Activated CD4-positive, alpha-beta memory T cell treated with anti-CD3 and anti-CD28 coated beads for 36 hours (primary cell): ENCODE measurements around the gene MRPS14. TPM values are rescaled to one million over a fixed set of nuclear protein-coding genes. Genes with fewer than 3 reads are reported as not detected.
A peak's percentile ranks its signal among the peaks of the same experiment; 100 is the strongest.
"Not testable (repeated sequence)": the region's sequence is repeated elsewhere in the genome, so short reads cannot be mapped to it uniquely, and the experiment has no call there.

Experiments used
- CTCF ChIA-PET: fragments of 350-600 bp; sonication (Branson Sonifier 250); formaldehyde crosslinking; loops from one replicate; lab custom pipeline; 2021; ENCODE audit warnings: antibody characterized with exemption, inconsistent platforms; lab: Charles Lee
- POLR2A ChIA-PET: fragments of 350-600 bp; sonication (Branson Sonifier 250); formaldehyde crosslinking; loops from one replicate; lab custom pipeline; 2021; ENCODE audit warnings: antibody characterized with exemption; lab: Charles Lee
- DNase-seq: peaks from one replicate; pipeline ENCODE4 v3.0.0-alpha.2; 2020
- H3K27ac Mint-ChIP-seq: one replicate; pipeline ENCODE4 v1.8.0; 2021; ENCODE audit warnings: mixed read lengths
- H3K27me3 Mint-ChIP-seq: one replicate; pipeline ENCODE4 v1.8.0; 2021; ENCODE audit warnings: mixed read lengths
- H3K36me3 Mint-ChIP-seq: one replicate; pipeline ENCODE4 v1.8.0; 2021; ENCODE audit warnings: mixed read lengths
- H3K4me1 Mint-ChIP-seq: one replicate; pipeline ENCODE4 v1.8.0; 2021; ENCODE audit warnings: low read depth, mixed read lengths
- H3K4me3 Mint-ChIP-seq: one replicate; pipeline ENCODE4 v1.8.0; 2021; ENCODE audit warnings: mild to moderate bottlenecking, mixed read lengths
- H3K9me3 Mint-ChIP-seq: one replicate; pipeline ENCODE4 v1.8.0; 2021; ENCODE audit warnings: mixed read lengths
- intact Hi-C: fragments of 100-400 bp; cut with micrococcal nuclease; formaldehyde crosslinking; loops from one replicate; pipeline ENCODE4 v1.15.1; 2023
- total RNA-seq, 2 experiments: library from RNA; stranded (reverse); gene quantifications; one replicate each; pipeline ENCODE4 v1.2.3, GENCODE V29; 2021

MRPS14 gene
- total RNA-seq, 2 experiments from 2014 or later, result 44.7 to 47.6 TPM

- Mint-ChIP-seq H3K4me1 (no peaks in the 10 kb centered on the region), H3K4me3 (no peak overlapping the region), H3K36me3 (no peaks in the 10 kb centered on the region), H3K9me3 (no peaks in the 10 kb centered on the region), H3K27me3 (peaks cover 12% of the 10 kb centered on the region), H3K27ac (no peak overlapping the region)
- ChIA-PET POLR2A (no interaction called here), CTCF (no interaction called here)
- intact Hi-C loops, result no loop called here
- DNase-seq, result no peak
Measured at GRCh38 chr1:175045097-175045496, 21.9 kb upstream of the MRPS14 start.

DNA sequence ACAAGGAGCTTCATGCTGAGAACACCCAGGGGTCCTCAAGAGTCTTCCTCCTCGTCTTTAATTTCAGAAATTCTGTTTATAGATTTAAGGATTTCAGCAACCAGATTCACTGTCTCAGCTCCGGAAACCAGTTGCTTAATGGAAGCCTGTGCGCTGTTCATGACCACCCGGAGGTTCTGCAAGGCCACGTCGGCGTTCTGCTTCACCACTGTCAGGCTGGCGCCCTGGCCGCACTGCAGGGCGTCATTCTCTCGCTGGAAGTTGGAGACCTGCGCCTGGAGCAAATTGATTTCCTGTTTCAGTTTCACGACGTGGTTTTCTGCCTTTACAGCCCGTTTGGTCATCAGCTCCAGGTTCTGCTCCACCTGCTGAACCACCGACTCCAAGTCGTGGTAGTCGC is 21.4 kb upstream of the MRPS14 start:
- intact Hi-C loops, H3K36me3 Mint-ChIP-seq, H3K4me3 Mint-ChIP-seq: not testable (repeated sequence)

GRCh38 chr1:175043824-175044223 is 20.6 kb upstream of the MRPS14 start:
- no peaks in the 10 kb centered on the region for H3K9me3 Mint-ChIP-seq
- peaks cover 4% of the 10 kb centered on the region for H3K27me3 Mint-ChIP-seq
- ChIA-PET CTCF (no interaction called here), POLR2A (no interaction called here)
- no peaks in the 10 kb centered on the region for H3K4me1 Mint-ChIP-seq
- DNase-seq, result no peak
- intact Hi-C loops, result no loop called here
- no peak overlapping the region for H3K27ac Mint-ChIP-seq
- H3K36me3 Mint-ChIP-seq, result no peaks in the 10 kb centered on the region
- no peak overlapping the region for H3K4me3 Mint-ChIP-seq

More for the DNA sequence above, 21.4 kb upstream of the MRPS14 start:
- DNase-seq, H3K9me3 Mint-ChIP-seq, CTCF ChIA-PET, H3K4me1 Mint-ChIP-seq, H3K27me3 Mint-ChIP-seq, H3K27ac Mint-ChIP-seq, POLR2A ChIA-PET: not testable (repeated sequence)

- intact Hi-C loops, result no loop called here
- no peaks in the 10 kb centered on the region for H3K36me3 Mint-ChIP-seq
- no peak for DNase-seq
- no peak overlapping the region for H3K4me3 Mint-ChIP-seq
- CTCF ChIA-PET, result interaction anchor here (1.0 to 1.1 kb wide), 2 partner anchors 83 to 109 kb away, joined by 3 read pairs; no protein-coding TSS in a partner anchor
- POLR2A ChIA-PET, result no interaction called here
- H3K4me1 Mint-ChIP-seq, result no peaks in the 10 kb centered on the region
- peaks cover 2% of the 10 kb centered on the region for H3K27me3 Mint-ChIP-seq
- no peak overlapping the region for H3K27ac Mint-ChIP-seq
- H3K9me3 Mint-ChIP-seq, result no peaks in the 10 kb centered on the region
Measured at GRCh38 chr1:175042650-175043049, 19.4 kb upstream of the MRPS14 start.

DNA sequence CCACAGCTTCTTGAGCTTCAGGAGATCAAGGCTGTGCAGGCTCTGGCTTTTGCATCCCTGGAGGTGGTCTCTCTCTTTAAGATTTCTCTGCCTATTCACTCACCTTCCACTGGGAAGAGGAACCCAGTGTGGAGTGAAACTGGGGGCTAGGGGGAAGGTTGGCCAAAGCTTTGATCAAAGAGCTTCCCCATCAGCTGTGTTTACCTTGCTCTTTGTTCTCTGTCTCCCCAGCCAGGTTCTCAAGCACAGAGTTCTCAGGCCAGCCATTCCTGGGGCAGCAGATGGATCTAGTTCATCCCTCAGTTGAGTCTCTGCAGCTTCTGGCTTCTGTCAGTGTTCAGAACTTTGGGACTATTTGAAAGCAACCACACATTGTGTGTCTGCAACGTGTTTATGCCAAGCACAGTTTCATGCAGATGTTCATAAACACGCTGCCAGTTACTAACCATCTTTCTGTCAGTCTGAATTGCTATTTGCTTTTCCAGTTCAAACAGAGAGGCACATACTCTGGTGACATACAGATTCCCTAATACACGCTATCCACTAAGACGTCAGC is 17.2 kb upstream of the MRPS14 start:
- POLR2A ChIA-PET, result interaction anchor here (0.5 kb wide), 1 partner anchor 42 kb away, joined by 3 read pairs; no protein-coding TSS in a partner anchor

GRCh38 chr1:175037416-175037815 is 14.2 kb upstream of the MRPS14 start:
- H3K27me3 Mint-ChIP-seq, result no peaks in the 10 kb centered on the region
- no peak overlapping the region for H3K27ac Mint-ChIP-seq
- ChIA-PET CTCF (no interaction called here), POLR2A (no interaction called here)
- no peak for DNase-seq
- no peaks in the 10 kb centered on the region for H3K36me3 Mint-ChIP-seq
- intact Hi-C loops, result no loop called here
- no peaks in the 10 kb centered on the region for H3K9me3 Mint-ChIP-seq
- H3K4me1 Mint-ChIP-seq, result no peaks in the 10 kb centered on the region
- no peak overlapping the region for H3K4me3 Mint-ChIP-seq

More for the DNA sequence above, 17.2 kb upstream of the MRPS14 start:
- Mint-ChIP-seq H3K9me3 (no peaks in the 10 kb centered on the region), H3K36me3 (no peaks in the 10 kb centered on the region), H3K4me3 (no peak overlapping the region), H3K27me3 (peaks cover 2% of the 10 kb centered on the region), H3K4me1 (no peaks in the 10 kb centered on the region), H3K27ac (no peak overlapping the region)
- DNase-seq, result no peak
- CTCF ChIA-PET, result interaction anchor here (1.5 to 1.7 kb wide), 2 partner anchors 11 to 85 kb away, joined by 5 read pairs; no protein-coding TSS in a partner anchor
- intact Hi-C loops, result no loop called here

- Mint-ChIP-seq H3K9me3 (no peaks in the 10 kb centered on the region), H3K27me3 (no peaks in the 10 kb centered on the region), H3K27ac (no peak overlapping the region), H3K4me3 (no peak overlapping the region), H3K4me1 (no peaks in the 10 kb centered on the region), H3K36me3 (no peaks in the 10 kb centered on the region)
- ChIA-PET CTCF (interaction anchor here (1.0 kb wide), 2 partner anchors 89 to 110 kb away, joined by 4 to 5 read pairs; no protein-coding TSS in a partner anchor), POLR2A (no interaction called here)
- intact Hi-C loops, result no loop called here
- no peak for DNase-seq
Measured at GRCh38 chr1:175036476-175036875, 13.3 kb upstream of the MRPS14 start.

DNA sequence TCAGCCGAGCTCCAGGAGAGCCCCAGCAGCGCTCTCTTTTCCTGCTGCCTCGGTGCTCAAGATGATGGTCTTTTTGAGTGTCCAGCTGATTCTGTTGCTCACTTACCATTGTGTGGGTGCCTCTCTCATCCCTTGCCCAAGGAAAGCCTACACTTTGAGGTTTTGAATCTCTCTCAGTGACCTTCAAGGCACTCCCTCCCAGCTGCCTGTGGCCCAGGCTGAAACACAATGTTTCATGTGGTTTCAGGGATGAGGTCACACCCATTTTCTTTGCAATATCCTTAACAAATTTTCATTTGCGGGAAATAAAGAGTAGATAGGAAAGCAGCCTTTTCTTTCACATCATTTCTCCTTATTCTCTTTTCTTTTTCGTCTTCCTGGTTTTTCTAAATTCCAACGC is 12.6 kb upstream of the MRPS14 start:
- no peak for DNase-seq
- intact Hi-C loops, result no loop called here
- Mint-ChIP-seq H3K4me3 (no peak overlapping the region), H3K27me3 (no peaks in the 10 kb centered on the region), H3K9me3 (no peaks in the 10 kb centered on the region), H3K36me3 (no peaks in the 10 kb centered on the region), H3K4me1 (no peaks in the 10 kb centered on the region), H3K27ac (no peak overlapping the region)
- ChIA-PET POLR2A (no interaction called here), CTCF (interaction anchor here (1.0 kb wide), 1 partner anchor 89 kb away, joined by 5 read pairs; no protein-coding TSS in a partner anchor)

GRCh38 chr1:175034775-175035174 is 11.6 kb upstream of the MRPS14 start:
- Mint-ChIP-seq H3K27ac (no peak overlapping the region), H3K36me3 (no peaks in the 10 kb centered on the region), H3K27me3 (no peaks in the 10 kb centered on the region), H3K4me3 (no peak overlapping the region), H3K9me3 (no peaks in the 10 kb centered on the region), H3K4me1 (no peaks in the 10 kb centered on the region)
- intact Hi-C loops, result no loop called here
- POLR2A ChIA-PET, result no interaction called here
- DNase-seq, result no peak
- CTCF ChIA-PET, result no interaction called here

DNA sequence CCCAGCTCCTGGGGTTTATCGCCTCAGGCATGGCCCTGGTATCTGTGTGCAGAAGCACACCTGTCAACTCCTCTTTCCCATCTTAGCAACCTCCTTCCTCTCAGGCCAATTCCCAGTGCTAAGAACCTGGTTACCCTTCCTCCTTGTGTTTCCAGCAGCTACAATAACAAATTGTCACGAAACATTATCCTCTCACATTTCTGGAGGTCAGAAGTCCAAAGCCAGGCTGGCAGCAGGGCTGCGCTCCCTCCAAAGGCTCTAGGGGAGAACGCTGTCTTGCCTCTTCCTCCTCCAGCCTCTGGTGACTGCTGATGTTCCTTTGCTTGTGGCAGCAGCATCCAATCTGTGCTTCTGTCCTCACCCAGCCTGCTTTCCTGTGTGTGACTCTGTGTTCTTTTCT is 10.7 kb upstream of the MRPS14 start:
- CTCF ChIA-PET, result interaction anchor here (1.3 to 3.6 kb wide), 3 partner anchors 91 to 118 kb away, joined by 7 to 42 read pairs (median 18); no protein-coding TSS in a partner anchor

GRCh38 chr1:175024773-175025172 is 1.5 kb upstream of the MRPS14 start:
- peaks cover 3% of the 10 kb centered on the region for H3K36me3 Mint-ChIP-seq
- ChIA-PET POLR2A (interaction anchor here (0.6 kb wide), 1 partner anchor 21 kb away, joined by 3 read pairs; no protein-coding TSS in a partner anchor), CTCF (interaction anchor here (1.8 to 2.7 kb wide), 2 partner anchors 100 to 122 kb away, joined by 7 to 14 read pairs; no protein-coding TSS in a partner anchor)
- H3K27ac Mint-ChIP-seq, result peak overlapping the region; percentile 26
- no peaks in the 10 kb centered on the region for H3K9me3 Mint-ChIP-seq
- H3K4me1 Mint-ChIP-seq, result peaks cover 31% of the 10 kb centered on the region
- intact Hi-C loops, result no loop called here
- no peak for DNase-seq
- no peaks in the 10 kb centered on the region for H3K27me3 Mint-ChIP-seq
- H3K4me3 Mint-ChIP-seq, result peak overlapping the region; percentile 18

More for the DNA sequence above, 10.7 kb upstream of the MRPS14 start:
- Mint-ChIP-seq H3K36me3 (no peaks in the 10 kb centered on the region), H3K4me3 (no peak overlapping the region), H3K9me3 (no peaks in the 10 kb centered on the region), H3K27ac (no peak overlapping the region), H3K4me1 (peaks cover 7% of the 10 kb centered on the region), H3K27me3 (no peaks in the 10 kb centered on the region)
- intact Hi-C loops, result no loop called here
- POLR2A ChIA-PET, result no interaction called here
- DNase-seq, result no peak

DNA sequence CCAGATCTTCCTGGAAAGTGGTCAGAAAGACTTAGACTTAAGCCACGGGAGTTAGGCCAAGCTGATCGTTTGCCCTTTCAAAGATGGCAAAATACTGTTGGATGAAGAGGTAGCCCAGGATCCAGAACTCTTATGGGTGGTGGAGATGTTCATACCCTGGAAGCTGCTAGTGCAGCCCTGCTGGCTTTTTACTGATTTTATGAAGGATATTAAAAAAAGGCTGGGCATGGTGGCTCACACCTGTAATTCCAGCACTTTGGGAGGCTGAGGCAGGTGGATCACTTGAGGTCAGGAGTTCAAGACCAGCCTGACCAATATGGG is 657 bp upstream of the MRPS14 start:
- intact Hi-C loops, result loop anchor here (1.0 to 2.0 kb wide), 5 partner anchors 19 to 1183 kb away; partner anchors contain the start of genes CACYBP and COP1
- not testable (repeated sequence) for H3K9me3 Mint-ChIP-seq, H3K27me3 Mint-ChIP-seq, H3K36me3 Mint-ChIP-seq, DNase-seq
- H3K4me3 Mint-ChIP-seq, result peak overlapping the region; percentile 94
- CTCF ChIA-PET, result interaction anchor here (0.6 to 2.7 kb wide), 8 partner anchors 8 to 1493 kb away, joined by 3 to 14 read pairs (median 5); no protein-coding TSS in a partner anchor
- peak overlapping the region; percentile 88 for H3K27ac Mint-ChIP-seq
- POLR2A ChIA-PET, result interaction anchor here (0.7 to 2.6 kb wide), 8 partner anchors 18 to 314 kb away, joined by 3 to 50 read pairs (median 6); partner anchors contain the start of gene CACYBP
- peaks cover 24% of the 10 kb centered on the region for H3K4me1 Mint-ChIP-seq
